ENCODE results near the gene TCF20. TPM values are rescaled to one million over a fixed set of nuclear protein-coding genes. Genes with fewer than 3 reads are reported as not detected.
A peak's percentile ranks its signal among the peaks of the same experiment; 100 is the strongest.

TCF20 gene
- total RNA-seq, 1 donor from 2014 or later: 52.0 TPM

- no peak for TF ChIP-seq CTCF (IDR thresholded peaks at IDR 0.05)
- Mint-ChIP-seq H3K36me3 (ENCODE audit: low read depth) (peaks cover 2% of the 10 kb centered on the region), H3K9me3 (no peaks in the 10 kb centered on the region), H3K4me1 (peaks cover 39% of the 10 kb centered on the region), H3K27ac (peak overlapping the region; percentile 79), H3K4me3 (peak overlapping the region; percentile 82), H3K27me3 (no peaks in the 10 kb centered on the region)
- intact Hi-C loops (cut with micrococcal nuclease): loop anchor here (1.0 to 2.0 kb wide), 3 partner anchors 31 to 178 kb away; no protein-coding TSS in a partner anchor
- no peak for DNase-seq
- ChIA-PET POLR2A (no interaction called here), CTCF (interaction anchor here (1.0 kb wide), 1 partner anchor 178 kb away, joined by 3 read pairs; no protein-coding TSS in a partner anchor)
- no peak for ATAC-seq (ENCODE audit: low read depth)
Observed at GRCh38 chr22:42268852-42269410, 1.5 kb downstream of the TCF20 start.

- no peak for TF ChIP-seq CTCF (IDR thresholded peaks at IDR 0.05)
- ChIA-PET CTCF (no interaction called here), POLR2A (interaction anchor here (0.6 to 0.8 kb wide), 2 partner anchors 45 to 267 kb away, joined by 3 to 4 read pairs; partner anchors contain the start of gene WBP2NL)
- peaks cover 5% of the 10 kb centered on the region for H3K36me3 Mint-ChIP-seq (ENCODE audit: low read depth)
- intact Hi-C loops (cut with micrococcal nuclease): no loop called here
- no peaks in the 10 kb centered on the region for H3K9me3 Mint-ChIP-seq
- no peak overlapping the region for H3K27ac Mint-ChIP-seq
- no peaks in the 10 kb centered on the region for H3K27me3 Mint-ChIP-seq
- H3K4me1 Mint-ChIP-seq: peaks cover 64% of the 10 kb centered on the region
- ATAC-seq (ENCODE audit: low read depth) (no peak), DNase-seq (no peak)
- no peak overlapping the region for H3K4me3 Mint-ChIP-seq
Observed at GRCh38 chr22:42265321-42265720, 5.1 kb downstream of the TCF20 start.

- Mint-ChIP-seq H3K27ac (no peak overlapping the region), H3K27me3 (no peaks in the 10 kb centered on the region), H3K9me3 (no peaks in the 10 kb centered on the region), H3K4me3 (no peak overlapping the region), H3K36me3 (ENCODE audit: low read depth) (peaks cover 3% of the 10 kb centered on the region), H3K4me1 (peaks cover 71% of the 10 kb centered on the region)
- ChIA-PET CTCF (no interaction called here), POLR2A (no interaction called here)
- intact Hi-C loops (cut with micrococcal nuclease): no loop called here
- DNase-seq: no peak
- no peak for ATAC-seq (ENCODE audit: low read depth)
- TF ChIP-seq CTCF (IDR thresholded peaks at IDR 0.05): no peak
Observed at GRCh38 chr22:42263944-42264343, 6.5 kb downstream of the TCF20 start.

- Mint-ChIP-seq H3K36me3 (ENCODE audit: low read depth) (peaks cover 3% of the 10 kb centered on the region), H3K9me3 (no peaks in the 10 kb centered on the region), H3K4me3 (no peak overlapping the region), H3K27me3 (no peaks in the 10 kb centered on the region), H3K27ac (no peak overlapping the region), H3K4me1 (peaks cover 68% of the 10 kb centered on the region)
- POLR2A ChIA-PET: interaction anchor here (0.6 kb wide), 2 partner anchors 12 to 176 kb away, joined by 3 to 7 read pairs; no protein-coding TSS in a partner anchor
- TF ChIP-seq CTCF (IDR thresholded peaks at IDR 0.05): no peak
- no peak for DNase-seq
- intact Hi-C loops (cut with micrococcal nuclease): no loop called here
- CTCF ChIA-PET: interaction anchor here (1.4 kb wide), 1 partner anchor 10 kb away, joined by 3 read pairs; no protein-coding TSS in a partner anchor
- ATAC-seq (ENCODE audit: low read depth): peak; percentile 60
Observed at GRCh38 chr22:42262964-42263363, 7.5 kb downstream of the TCF20 start.

- ATAC-seq (ENCODE audit: low read depth) (no peak), DNase-seq (no peak)
- H3K9me3 Mint-ChIP-seq: no peaks in the 10 kb centered on the region
- no peak for TF ChIP-seq CTCF (IDR thresholded peaks at IDR 0.05)
- ChIA-PET POLR2A (interaction anchor here (0.6 kb wide), 1 partner anchor 83 kb away, joined by 7 read pairs; no protein-coding TSS in a partner anchor), CTCF (no interaction called here)
- H3K4me1 Mint-ChIP-seq: peaks cover 72% of the 10 kb centered on the region
- no peaks in the 10 kb centered on the region for H3K27me3 Mint-ChIP-seq
- H3K4me3 Mint-ChIP-seq: no peak overlapping the region
- H3K36me3 Mint-ChIP-seq (ENCODE audit: low read depth): peaks cover 3% of the 10 kb centered on the region
- no peak overlapping the region for H3K27ac Mint-ChIP-seq
- intact Hi-C loops (cut with micrococcal nuclease): no loop called here
Observed at GRCh38 chr22:42261296-42261695, 9.2 kb downstream of the TCF20 start.

Measured in activated B cell treated with CpG ODN at 0.5 μM for 24 hours (primary cell).